ENCODE measurements around the gene QRICH1. TPM values are rescaled to one million over a fixed set of nuclear protein-coding genes. Genes with fewer than 3 reads are reported as not detected.

The QRICH1 gene
- total RNA-seq, 1 donor from 2014 or later = 56.0 TPM

- Histone ChIP-seq H3K27me3 (ENCODE audit: control insufficient read depth, insufficient read depth, low read length) (no peaks in the 10 kb centered on the region), H3K4me3 (ENCODE audit: low read depth, low read length) (no peak overlapping the region), H3K36me3 (ENCODE audit: control insufficient read depth, insufficient read depth, low read length) (peaks cover 9% of the 10 kb centered on the region)
- TF ChIP-seq CTCF (IDR thresholded peaks at IDR 0.05; ENCODE audit: insufficient read depth, low read length, poor library complexity, severe bottlenecking) = no peak
- DNase-seq (ENCODE audit: low read depth) = no peak
These were observed 30.3 kb upstream of the QRICH1 start for GRCh38 chr3:49124203-49124602.

GRCh38 chr3:49123687-49124086 is 29.8 kb upstream of the QRICH1 start:
- Histone ChIP-seq H3K36me3 (ENCODE audit: control insufficient read depth, insufficient read depth, low read length) (peaks cover 9% of the 10 kb centered on the region), H3K4me3 (ENCODE audit: low read depth, low read length) (no peak overlapping the region), H3K27me3 (ENCODE audit: control insufficient read depth, insufficient read depth, low read length) (no peaks in the 10 kb centered on the region)
- no peak for TF ChIP-seq CTCF (IDR thresholded peaks at IDR 0.05; ENCODE audit: insufficient read depth, low read length, poor library complexity, severe bottlenecking)
- DNase-seq (ENCODE audit: low read depth) = no peak

GRCh38 chr3:49122886-49123545 is 29.1 kb upstream of the QRICH1 start:
- H3K27me3 ChIP-seq (ENCODE audit: control insufficient read depth, insufficient read depth, low read length) = no peaks in the 10 kb centered on the region
- TF ChIP-seq CTCF (IDR thresholded peaks at IDR 0.05; ENCODE audit: insufficient read depth, low read length, poor library complexity, severe bottlenecking) = no peak
- H3K4me3 ChIP-seq (ENCODE audit: low read depth, low read length) = no peak overlapping the region
- DNase-seq (ENCODE audit: low read depth) = no peak
- H3K36me3 ChIP-seq (ENCODE audit: control insufficient read depth, insufficient read depth, low read length) = peaks cover 8% of the 10 kb centered on the region

GRCh38 chr3:49122451-49122850 is 28.6 kb upstream of the QRICH1 start:
- H3K36me3 ChIP-seq (ENCODE audit: control insufficient read depth, insufficient read depth, low read length) = peaks cover 10% of the 10 kb centered on the region
- no peak for TF ChIP-seq CTCF (IDR thresholded peaks at IDR 0.05; ENCODE audit: insufficient read depth, low read length, poor library complexity, severe bottlenecking)

GRCh38 chr3:49122022-49122421 is 28.2 kb upstream of the QRICH1 start:
- H3K4me3 ChIP-seq (ENCODE audit: low read depth, low read length) = no peak overlapping the region
- no peak for TF ChIP-seq CTCF (IDR thresholded peaks at IDR 0.05; ENCODE audit: insufficient read depth, low read length, poor library complexity, severe bottlenecking)
- H3K27me3 ChIP-seq (ENCODE audit: control insufficient read depth, insufficient read depth, low read length) = no peaks in the 10 kb centered on the region
- no peak for DNase-seq (ENCODE audit: low read depth)
- H3K36me3 ChIP-seq (ENCODE audit: control insufficient read depth, insufficient read depth, low read length) = peaks cover 10% of the 10 kb centered on the region

More at GRCh38 chr3:49122451-49122850, 28.6 kb upstream of the QRICH1 start:
- no peak overlapping the region for H3K4me3 ChIP-seq (ENCODE audit: low read depth, low read length)
- DNase-seq (ENCODE audit: low read depth) = no peak
- H3K27me3 ChIP-seq (ENCODE audit: control insufficient read depth, insufficient read depth, low read length) = no peaks in the 10 kb centered on the region
